Tibial artery (tissue), 4 donors: ENCODE results near the gene P2RX2.

Experiments used
- DNase-seq, 2 donors: peaks; one replicate each; pipeline ENCODE4 v3.0.0-alpha.2; 2019
- H3K27ac ChIP-seq, 2 donors: fragments of 200-600 bp; sonication (generic) in 1 of 2; 1 replicate in 1 of 2; 2 replicates in 1 of 2; pipeline ENCODE4 v1.5.1; 2018 to 2019; ENCODE audit warnings: mild to moderate bottlenecking in 1 of 2
- H3K27me3 ChIP-seq, 2 donors: fragments of 200-600 bp; sonication (generic) in 1 of 2; one replicate each; pipeline versions ENCODE4 v1.5.1 to v1.6.0; 2016 to 2019
- H3K36me3 ChIP-seq, 3 donors: fragments of 200-600 bp; sonication (generic) in 2 of 3; one replicate each; pipeline ENCODE4 v1.5.1; 2016 to 2019; ENCODE audit warnings: mild to moderate bottlenecking in 2 of 3
- H3K4me1 ChIP-seq, 4 donors: fragments of 200-600 bp; sonication (generic) in 2 of 4; 1 replicate in 3 of 4; 2 replicates in 1 of 4; pipeline ENCODE4 v1.5.1; 2016 to 2019
- H3K4me3 ChIP-seq, 2 donors: fragments of 200-600 bp; sonication (generic) in 1 of 2; 1 replicate in 1 of 2; 2 replicates in 1 of 2; pipeline ENCODE4 v1.5.1; 2018 to 2019; ENCODE audit warnings: mild to moderate bottlenecking in 2 of 2
- H3K9me3 ChIP-seq, 3 donors: fragments of 200-600 bp; sonication (generic) in 1 of 3; one replicate each; pipeline ENCODE4 v1.5.1; 2016 to 2019
- CTCF ChIP-seq, 2 experiments: fragments of 200-600 bp in 1 of 2; fragments of 450-650 bp in 1 of 2; IDR thresholded peaks; one replicate each; pipeline ENCODE4 v1.5.1; 2017 to 2019; ENCODE audit warnings: antibody characterized with exemption in 2 of 2, mild to moderate bottlenecking in 1 of 2, moderate library complexity in 1 of 2
- intact Hi-C: fragments of 100-400 bp; cut with DNase I; formaldehyde crosslinking; loops from one replicate; pipeline ENCODE4 v1.15.0; 2023; ENCODE audit warnings: low total_unique reads

The P2RX2 gene

GRCh38 chr12:132583736-132584135 is 34.8 kb upstream of the P2RX2 start:
- H3K9me3 ChIP-seq, result no peaks in the 10 kb centered on the region
- no peaks in the 10 kb centered on the region for H3K27me3 ChIP-seq
- H3K27ac ChIP-seq, result no peak overlapping the region
- no peak for TF ChIP-seq CTCF (IDR thresholded peaks at IDR 0.05)
- no peak overlapping the region for H3K4me3 ChIP-seq
- no peaks in the 10 kb centered on the region for H3K4me1 ChIP-seq
- DNase-seq, result no peak
- H3K36me3 ChIP-seq, result peaks cover 0 to 59% (median 28%) of the 10 kb centered on the region in 3 donors
- intact Hi-C loops, result no loop called here

- no peak for DNase-seq
- no peaks in the 10 kb centered on the region for H3K4me1 ChIP-seq
- no peak overlapping the region for H3K4me3 ChIP-seq
Observed at GRCh38 chr12:132584429-132584828, 34.1 kb upstream of the P2RX2 start.

DNA sequence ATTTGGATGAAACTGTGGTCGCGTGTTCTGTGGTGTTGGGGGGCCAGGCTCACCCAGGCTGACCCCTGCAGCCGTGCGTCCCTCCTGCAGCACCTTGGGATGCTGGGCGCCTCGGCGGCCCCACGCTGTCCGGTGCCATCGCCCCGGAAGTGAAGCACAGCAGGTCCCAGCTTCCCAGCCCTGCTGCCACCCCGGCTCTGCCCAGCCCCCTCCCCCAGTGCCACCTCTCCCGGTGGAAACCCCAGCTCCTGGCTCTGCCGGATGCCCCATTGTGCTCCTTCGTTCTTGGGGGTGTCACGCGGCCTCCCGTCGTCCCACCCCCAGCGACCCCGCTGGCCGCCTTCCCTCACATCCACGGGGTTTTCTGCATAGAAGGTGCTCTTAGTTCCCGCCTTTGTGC is 33.4 kb upstream of the P2RX2 start:
- peaks cover 0 to 44% (median 21%) of the 10 kb centered on the region in 3 donors for H3K36me3 ChIP-seq
- H3K4me3 ChIP-seq, result no peak overlapping the region
- no peaks in the 10 kb centered on the region for H3K27me3 ChIP-seq
- no peaks in the 10 kb centered on the region for H3K4me1 ChIP-seq
- intact Hi-C loops, result no loop called here
- no peak overlapping the region for H3K27ac ChIP-seq
- H3K9me3 ChIP-seq, result no peaks in the 10 kb centered on the region
- TF ChIP-seq CTCF (IDR thresholded peaks at IDR 0.05), result no peak
- no peak for DNase-seq

More at GRCh38 chr12:132584429-132584828, 34.1 kb upstream of the P2RX2 start:
- H3K27ac ChIP-seq, result no peak overlapping the region
- peaks cover 0 to 52% (median 23%) of the 10 kb centered on the region in 3 donors for H3K36me3 ChIP-seq
- intact Hi-C loops, result no loop called here
- H3K27me3 ChIP-seq, result no peaks in the 10 kb centered on the region
- no peak for TF ChIP-seq CTCF (IDR thresholded peaks at IDR 0.05)
- H3K9me3 ChIP-seq, result no peaks in the 10 kb centered on the region

DNA sequence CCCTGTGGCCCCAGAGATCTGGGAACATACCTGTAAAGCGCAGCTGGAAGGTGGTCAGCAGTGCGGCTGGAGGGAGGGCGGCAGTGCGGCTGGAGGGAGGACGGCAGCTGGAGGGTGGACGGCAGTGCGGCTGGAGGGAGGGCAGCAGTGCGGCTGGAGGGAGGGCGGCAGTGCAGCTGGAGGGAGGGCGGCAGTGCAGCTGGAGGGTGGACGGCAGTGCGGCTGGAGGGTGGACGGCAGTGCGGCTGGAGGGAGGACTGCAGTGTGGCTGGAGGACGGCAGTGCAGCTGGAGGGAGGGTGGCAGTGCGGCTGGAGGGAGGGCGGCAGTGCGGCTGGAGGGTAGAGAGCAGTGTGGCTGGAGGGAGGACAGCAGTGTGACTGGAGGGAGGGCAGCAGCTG is 31.6 kb upstream of the P2RX2 start:
- H3K27me3 ChIP-seq, result no peaks in the 10 kb centered on the region
- H3K9me3 ChIP-seq, result no peaks in the 10 kb centered on the region
- TF ChIP-seq CTCF (IDR thresholded peaks at IDR 0.05), result no peak
- no peak overlapping the region for H3K4me3 ChIP-seq
- H3K27ac ChIP-seq, result no peak overlapping the region
- DNase-seq, result no peak
- intact Hi-C loops, result no loop called here
- H3K36me3 ChIP-seq, result peaks cover 0 to 27% (median 8%) of the 10 kb centered on the region in 3 donors
- no peaks in the 10 kb centered on the region for H3K4me1 ChIP-seq

DNA sequence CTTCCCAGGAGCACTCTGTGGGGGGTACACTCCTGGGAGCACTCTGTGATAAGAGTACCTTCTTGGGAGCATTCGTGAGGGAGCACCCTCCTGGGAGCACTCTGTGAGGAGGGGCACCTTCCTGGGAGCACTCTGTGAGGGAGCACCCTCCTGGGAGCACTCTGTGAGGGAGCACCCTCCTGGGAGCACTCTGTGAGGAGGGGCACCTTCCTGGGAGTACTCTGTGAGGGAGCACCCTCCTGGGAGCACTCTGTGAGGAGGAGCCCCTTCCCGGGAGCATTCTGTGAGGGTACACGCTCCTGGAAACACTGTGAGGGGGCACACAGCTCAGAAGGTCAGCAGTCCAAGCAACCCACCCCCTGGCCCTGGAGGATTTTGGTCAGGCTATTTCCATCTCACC is 30.8 kb upstream of the P2RX2 start:
- no peak for DNase-seq
- peaks cover 0 to 18% (median 3%) of the 10 kb centered on the region in 3 donors for H3K36me3 ChIP-seq
- no peak overlapping the region for H3K27ac ChIP-seq
- H3K9me3 ChIP-seq, result no peaks in the 10 kb centered on the region
- H3K4me1 ChIP-seq, result no peaks in the 10 kb centered on the region
- intact Hi-C loops, result no loop called here
- no peak overlapping the region for H3K4me3 ChIP-seq
- H3K27me3 ChIP-seq, result peaks cover 0 to 7% of the 10 kb centered on the region in 2 donors
- no peak for TF ChIP-seq CTCF (IDR thresholded peaks at IDR 0.05)

- no peak for TF ChIP-seq CTCF (IDR thresholded peaks at IDR 0.05)
- H3K4me1 ChIP-seq, result peaks cover 0 to under 1% (median 0%) of the 10 kb centered on the region in 4 donors
- no peak overlapping the region for H3K4me3 ChIP-seq
- intact Hi-C loops, result no loop called here
- H3K27ac ChIP-seq, result no peak overlapping the region
- H3K27me3 ChIP-seq, result peaks cover 0 to 13% of the 10 kb centered on the region in 2 donors
- H3K36me3 ChIP-seq, result peaks cover 0 to 14% (median 0%) of the 10 kb centered on the region in 3 donors
- no peaks in the 10 kb centered on the region for H3K9me3 ChIP-seq
- DNase-seq, result no peak
Observed at GRCh38 chr12:132588319-132588718, 30.3 kb upstream of the P2RX2 start.
